ENCODE results near the gene ZBP1.

The ZBP1 gene

DNA sequence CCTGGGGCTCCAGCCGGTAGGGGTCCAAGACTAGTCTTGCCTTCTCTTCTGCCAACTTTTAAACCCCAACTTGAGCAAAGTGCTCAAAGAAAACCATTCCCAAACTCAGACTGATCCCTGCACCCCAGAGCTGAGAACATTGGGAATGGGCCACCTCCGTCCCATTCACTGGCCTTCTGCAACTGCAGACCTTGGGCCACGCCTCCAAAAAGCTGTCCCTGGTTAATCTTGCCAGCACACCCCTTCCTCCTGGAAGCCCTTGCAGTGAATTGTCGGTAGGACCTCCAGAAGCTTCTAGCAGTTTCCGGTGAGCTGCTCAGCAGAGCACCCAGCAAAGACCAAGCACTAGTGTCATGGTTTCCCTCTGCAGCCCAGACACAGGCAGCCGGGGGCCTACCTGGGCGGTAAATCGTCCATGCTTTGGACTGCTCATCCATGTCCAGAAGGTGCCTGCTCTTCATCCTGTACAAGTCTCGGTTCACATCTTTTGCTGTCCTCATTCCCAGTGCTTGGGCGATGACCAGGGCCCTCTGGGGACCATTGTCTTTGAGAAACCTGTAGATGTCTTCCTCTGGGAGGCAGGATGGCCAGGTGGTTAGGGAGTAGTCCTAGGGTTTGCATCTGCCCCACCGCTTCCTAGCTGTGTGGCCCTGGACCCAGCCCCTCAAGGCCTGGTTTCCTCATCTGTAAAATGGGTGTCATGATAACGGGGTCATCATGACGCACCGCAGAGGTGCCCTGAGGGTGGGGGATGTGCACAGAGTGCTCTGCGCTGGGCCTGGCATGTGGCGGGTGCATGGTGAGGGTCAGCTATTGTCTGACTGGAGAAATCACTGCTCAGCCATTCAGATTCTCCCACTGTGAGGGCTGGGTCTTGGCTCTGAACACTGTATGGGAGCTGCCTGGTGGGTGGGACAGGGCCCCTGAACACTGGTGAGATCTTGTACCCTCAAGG lies 5.5 kb downstream of the ZBP1 start:
- H3K9me3 ChIP-seq (replicated peaks; ENCODE audit: insufficient read depth, low read length) = no peaks in the 10 kb centered on the region
- no peaks in the 10 kb centered on the region for H4K20me1 ChIP-seq (ENCODE audit: insufficient read depth, low read length)
- no peak for DNase-seq
- H3K36me3 ChIP-seq (replicated peaks; ENCODE audit: insufficient read depth, low read length) = peaks cover 24% of the 10 kb centered on the region
- H3K9ac ChIP-seq (ENCODE audit: low read length) = no peak overlapping the region
- H3K4me2 ChIP-seq (ENCODE audit: low read depth, low read length) = no peak overlapping the region
- peaks cover 22% of the 10 kb centered on the region for H3F3A ChIP-seq (ENCODE audit: insufficient read depth, low read length)
- H2AFZ ChIP-seq (ENCODE audit: low read length) = no peak overlapping the region
- no peaks in the 10 kb centered on the region for H3K27me3 ChIP-seq (replicated peaks; ENCODE audit: insufficient read depth, low read length)
- no peak overlapping the region for H3K4me3 ChIP-seq (ENCODE audit: low read length)
- H3K4me1 ChIP-seq (ENCODE audit: low read length) = peaks cover 13% of the 10 kb centered on the region
- no peak overlapping the region for H3K27ac ChIP-seq (ENCODE audit: low read length)
- H3K79me2 ChIP-seq (ENCODE audit: low read length) = peaks cover 55% of the 10 kb centered on the region
- H3K9me2 ChIP-seq (replicated peaks; ENCODE audit: insufficient read depth, low read length) = no peaks in the 10 kb centered on the region
- TF ChIP-seq EZH2phosphoT487 (IDR thresholded peaks at IDR 0.05; ENCODE audit: low read length) (no peak), EZH2 (optimal IDR thresholded peaks at IDR 0.05; ENCODE audit: low read depth, low read length) (no peak), CTCF (IDR thresholded peaks at IDR 0.05; ENCODE audit: low read length) (no peak)

DNA sequence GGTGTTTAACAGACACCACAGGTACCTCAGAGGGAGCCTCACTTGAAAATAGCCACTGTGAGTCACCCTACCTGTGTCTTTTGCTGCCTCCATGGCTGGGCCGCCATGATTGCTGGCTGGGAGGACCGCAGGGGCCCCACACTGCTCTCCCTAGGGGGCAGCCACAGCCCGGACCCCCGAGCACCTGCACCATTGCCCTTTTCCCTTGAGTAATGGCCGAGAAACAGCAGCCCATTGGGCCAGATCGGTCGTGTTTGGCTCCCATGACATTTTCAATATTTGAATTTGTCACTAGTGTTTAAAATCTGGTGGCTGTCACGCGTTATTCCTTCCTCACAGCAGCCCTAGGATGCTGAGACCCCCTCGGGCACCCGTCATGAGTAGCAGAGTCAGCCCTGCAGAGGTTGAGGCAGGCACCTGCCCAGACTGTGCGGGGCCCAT lies 6.7 kb downstream of the ZBP1 start:
- Histone ChIP-seq H3F3A (ENCODE audit: insufficient read depth, low read length) (peaks cover 10% of the 10 kb centered on the region), H3K9me2 (replicated peaks; ENCODE audit: insufficient read depth, low read length) (no peaks in the 10 kb centered on the region), H3K27me3 (replicated peaks; ENCODE audit: insufficient read depth, low read length) (no peaks in the 10 kb centered on the region), H3K4me3 (ENCODE audit: low read length) (no peak overlapping the region), H3K9ac (ENCODE audit: low read length) (no peak overlapping the region), H3K4me2 (ENCODE audit: low read depth, low read length) (no peak overlapping the region), H3K27ac (ENCODE audit: low read length) (no peak overlapping the region), H3K79me2 (ENCODE audit: low read length) (peaks cover 55% of the 10 kb centered on the region), H3K9me3 (replicated peaks; ENCODE audit: insufficient read depth, low read length) (no peaks in the 10 kb centered on the region), H4K20me1 (ENCODE audit: insufficient read depth, low read length) (no peaks in the 10 kb centered on the region), H3K4me1 (ENCODE audit: low read length) (peaks cover 13% of the 10 kb centered on the region), H3K36me3 (replicated peaks; ENCODE audit: insufficient read depth, low read length) (peaks cover 24% of the 10 kb centered on the region), H2AFZ (ENCODE audit: low read length) (no peak overlapping the region)
- TF ChIP-seq EZH2phosphoT487 (IDR thresholded peaks at IDR 0.05; ENCODE audit: low read length) (no peak), EZH2 (optimal IDR thresholded peaks at IDR 0.05; ENCODE audit: low read depth, low read length) (no peak), CTCF (IDR thresholded peaks at IDR 0.05; ENCODE audit: low read length) (no peak)
- DNase-seq = no peak

DNA sequence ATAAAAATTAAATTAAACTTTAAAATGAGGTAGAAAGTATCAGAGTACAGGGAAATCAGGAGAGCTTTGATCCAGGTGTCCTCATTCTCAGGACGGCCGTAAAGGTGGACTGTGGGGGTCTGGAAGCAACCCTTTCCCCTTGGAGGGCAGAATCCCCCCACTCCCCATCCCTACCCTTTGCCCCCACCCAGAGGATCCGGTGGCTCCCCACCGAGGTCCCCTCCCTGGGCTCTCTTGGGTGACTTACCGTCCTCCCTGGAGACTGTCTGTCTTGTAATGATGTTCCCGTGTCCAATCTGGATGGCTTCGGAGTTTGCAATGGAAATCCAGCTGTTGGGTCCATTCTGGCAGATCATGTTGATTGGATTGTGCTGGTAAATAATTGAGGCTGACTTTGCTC lies 7.3 kb downstream of the ZBP1 start:
- H3K9ac ChIP-seq (ENCODE audit: low read length) = no peak overlapping the region
- H3F3A ChIP-seq (ENCODE audit: insufficient read depth, low read length) = peaks cover 4% of the 10 kb centered on the region

More for the DNA sequence above, 7.3 kb downstream of the ZBP1 start:
- Histone ChIP-seq H3K36me3 (replicated peaks; ENCODE audit: insufficient read depth, low read length) (peaks cover 24% of the 10 kb centered on the region), H3K27me3 (replicated peaks; ENCODE audit: insufficient read depth, low read length) (no peaks in the 10 kb centered on the region), H4K20me1 (ENCODE audit: insufficient read depth, low read length) (no peaks in the 10 kb centered on the region), H3K9me2 (replicated peaks; ENCODE audit: insufficient read depth, low read length) (no peaks in the 10 kb centered on the region), H2AFZ (ENCODE audit: low read length) (no peak overlapping the region), H3K9me3 (replicated peaks; ENCODE audit: insufficient read depth, low read length) (no peaks in the 10 kb centered on the region), H3K27ac (ENCODE audit: low read length) (no peak overlapping the region), H3K4me2 (ENCODE audit: low read depth, low read length) (no peak overlapping the region), H3K4me3 (ENCODE audit: low read length) (no peak overlapping the region), H3K4me1 (ENCODE audit: low read length) (peaks cover 13% of the 10 kb centered on the region), H3K79me2 (ENCODE audit: low read length) (peaks cover 50% of the 10 kb centered on the region)
- TF ChIP-seq CTCF (IDR thresholded peaks at IDR 0.05; ENCODE audit: low read length) (no peak), EZH2phosphoT487 (IDR thresholded peaks at IDR 0.05; ENCODE audit: low read length) (no peak), EZH2 (optimal IDR thresholded peaks at IDR 0.05; ENCODE audit: low read depth, low read length) (no peak)
- DNase-seq = no peak
